ENCODE measurements around the gene BDNF. TPM values are rescaled to one million over a fixed set of nuclear protein-coding genes. Genes with fewer than 3 reads are reported as not detected.
A peak's percentile ranks its signal among the peaks of the same experiment; 100 is the strongest.
"Not testable (repeated sequence)": the region's sequence is repeated elsewhere in the genome, so short reads cannot be mapped to it uniquely, and the experiment has no call there.

The BDNF gene
- total RNA-seq (2022): 7.2 and 8.5 TPM in 2 replicates
- Bru-seq, nascent RNA: percentile 76 among the genes with signal in this experiment
- percentile 69 among the genes with signal in this experiment for BruChase-seq, experiment 1, labeled RNA remaining after a 2-hour chase
- percentile 59 among the genes with signal in this experiment for BruChase-seq, experiment 2, labeled RNA remaining after a 6-hour chase
- long read RNA-seq, full-length matches to known transcripts: 13 of 13 reads
- long read RNA-seq, partial matches to known transcripts: 0 of 13 reads
- long read RNA-seq, other reads (novel, unspliced or antisense): 0 of 13 reads

DNA sequence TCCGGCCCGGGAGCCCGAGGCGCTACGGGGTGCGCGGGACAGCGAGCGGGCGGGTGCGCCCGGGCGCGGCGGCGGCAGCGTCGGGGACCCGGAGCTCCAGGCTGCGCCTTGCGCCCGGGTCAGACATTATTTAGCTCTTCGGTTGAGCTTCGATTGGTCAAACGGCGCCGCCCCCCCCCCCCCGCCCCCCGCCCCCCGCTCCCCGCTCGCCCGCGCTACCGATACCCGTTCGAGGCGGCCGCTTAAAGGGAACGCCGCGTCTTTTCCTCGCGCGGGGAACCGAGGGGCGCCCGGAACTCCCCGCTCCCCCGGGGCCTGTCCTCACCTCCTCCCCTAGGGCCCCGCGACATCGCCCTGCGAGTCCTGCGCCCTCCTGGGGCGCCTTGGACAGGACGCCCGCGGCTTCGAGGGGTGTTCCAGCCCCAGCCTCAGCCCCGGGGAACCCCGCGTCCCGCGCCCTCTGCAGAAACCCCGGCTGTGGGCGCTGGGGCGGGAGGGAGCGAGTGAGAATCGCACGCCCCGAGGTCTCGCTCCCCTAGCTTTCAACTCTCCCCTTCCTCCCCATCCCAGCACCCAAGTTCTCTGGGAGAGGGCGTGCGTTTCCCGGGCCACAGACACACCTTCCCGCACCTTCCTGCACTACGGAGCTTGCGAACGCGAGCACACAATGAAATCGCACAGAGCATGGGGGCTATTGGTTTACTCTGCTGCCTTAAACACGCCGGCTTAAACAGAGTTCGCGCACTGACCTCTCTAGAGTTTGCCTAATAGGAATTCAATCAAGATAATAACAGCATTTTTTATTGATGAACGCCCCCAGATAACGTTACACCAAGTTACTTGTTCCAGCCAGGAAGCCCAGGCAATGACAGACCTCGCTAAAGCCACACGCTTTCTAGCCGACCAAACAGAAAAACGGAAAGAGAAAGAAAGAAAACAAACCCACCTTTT is at the start of gene BDNF:
BDNF (minus strand) TSS at position 105 of the 951 bp plus-strand sequence. CDS start 41,891 bp downstream, outside the sequence.
- no peaks in the 10 kb centered on the region for H3K9me3 ChIP-seq
- POLR2A ChIA-PET: interaction anchor here (0.5 to 0.8 kb wide), 5 partner anchors 40 to 404 kb away, joined by 3 to 6 read pairs (median 4); no protein-coding TSS in a partner anchor
- TF ChIP-seq, protein P1, sequence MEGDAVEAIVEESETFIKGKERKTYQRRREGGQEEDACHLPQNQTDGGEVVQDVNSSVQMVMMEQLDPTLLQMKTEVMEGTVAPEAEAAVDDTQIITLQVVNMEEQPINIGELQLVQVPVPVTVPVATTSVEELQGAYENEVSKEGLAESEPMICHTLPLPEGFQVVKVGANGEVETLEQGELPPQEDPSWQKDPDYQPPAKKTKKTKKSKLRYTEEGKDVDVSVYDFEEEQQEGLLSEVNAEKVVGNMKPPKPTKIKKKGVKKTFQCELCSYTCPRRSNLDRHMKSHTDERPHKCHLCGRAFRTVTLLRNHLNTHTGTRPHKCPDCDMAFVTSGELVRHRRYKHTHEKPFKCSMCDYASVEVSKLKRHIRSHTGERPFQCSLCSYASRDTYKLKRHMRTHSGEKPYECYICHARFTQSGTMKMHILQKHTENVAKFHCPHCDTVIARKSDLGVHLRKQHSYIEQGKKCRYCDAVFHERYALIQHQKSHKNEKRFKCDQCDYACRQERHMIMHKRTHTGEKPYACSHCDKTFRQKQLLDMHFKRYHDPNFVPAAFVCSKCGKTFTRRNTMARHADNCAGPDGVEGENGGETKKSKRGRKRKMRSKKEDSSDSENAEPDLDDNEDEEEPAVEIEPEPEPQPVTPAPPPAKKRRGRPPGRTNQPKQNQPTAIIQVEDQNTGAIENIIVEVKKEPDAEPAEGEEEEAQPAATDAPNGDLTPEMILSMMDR (IDR thresholded peaks at IDR 0.05; ENCODE audit: insufficient read depth in 1 of 2, low read depth in 1 of 2, low read length in 1 of 2, severe bottlenecking in 1 of 2, unreplicated experiment in 1 of 2): no peak
- peak within 1 kb of the TSS; percentile 90 for H3K4me3 Mint-ChIP-seq (ENCODE audit: unreplicated experiment)
- H3K27me3 Mint-ChIP-seq (ENCODE audit: insufficient read depth, unreplicated experiment): no peaks in the 10 kb centered on the region
- no peaks in the 10 kb centered on the region for H3K9me3 Mint-ChIP-seq (ENCODE audit: unreplicated experiment)
- H3K36me3 ChIP-seq (ENCODE audit: control insufficient read depth, insufficient read depth, low read length): no peaks in the 10 kb centered on the region
- no peaks in the 10 kb centered on the region for H3K27me3 ChIP-seq (replicated peaks; ENCODE audit: control insufficient read depth, insufficient read depth, low read length)
- BruUV-seq (replicated peaks): no TSS peak
- intact Hi-C loops (cut with micrococcal nuclease; ENCODE audit: unreplicated experiment): loop anchor here (5.0 kb wide), 1 partner anchor 317 kb away; no protein-coding TSS in a partner anchor
- DNase-seq: peak; percentile 46 to 53
- peaks cover 17% of the 10 kb centered on the region for H3K4me1 ChIP-seq
- peak within 1 kb of the TSS; percentile 70 for H3K4me3 ChIP-seq (ENCODE audit: low read depth, low read length)
- CTCF ChIA-PET: interaction anchor here (0.6 to 3.9 kb wide), 10 partner anchors 18 to 1628 kb away, joined by 3 to 69 read pairs (median 7); partner anchors contain the start of genes KIF18A and METTL15
- peaks cover 16% of the 10 kb centered on the region for H3K4me1 Mint-ChIP-seq (ENCODE audit: low read depth, unreplicated experiment)
- H3K27ac Mint-ChIP-seq (ENCODE audit: unreplicated experiment): peak within 1 kb of the TSS; percentile 33
- no peaks in the 10 kb centered on the region for H3K36me3 Mint-ChIP-seq (ENCODE audit: insufficient read depth, unreplicated experiment)

DNA sequence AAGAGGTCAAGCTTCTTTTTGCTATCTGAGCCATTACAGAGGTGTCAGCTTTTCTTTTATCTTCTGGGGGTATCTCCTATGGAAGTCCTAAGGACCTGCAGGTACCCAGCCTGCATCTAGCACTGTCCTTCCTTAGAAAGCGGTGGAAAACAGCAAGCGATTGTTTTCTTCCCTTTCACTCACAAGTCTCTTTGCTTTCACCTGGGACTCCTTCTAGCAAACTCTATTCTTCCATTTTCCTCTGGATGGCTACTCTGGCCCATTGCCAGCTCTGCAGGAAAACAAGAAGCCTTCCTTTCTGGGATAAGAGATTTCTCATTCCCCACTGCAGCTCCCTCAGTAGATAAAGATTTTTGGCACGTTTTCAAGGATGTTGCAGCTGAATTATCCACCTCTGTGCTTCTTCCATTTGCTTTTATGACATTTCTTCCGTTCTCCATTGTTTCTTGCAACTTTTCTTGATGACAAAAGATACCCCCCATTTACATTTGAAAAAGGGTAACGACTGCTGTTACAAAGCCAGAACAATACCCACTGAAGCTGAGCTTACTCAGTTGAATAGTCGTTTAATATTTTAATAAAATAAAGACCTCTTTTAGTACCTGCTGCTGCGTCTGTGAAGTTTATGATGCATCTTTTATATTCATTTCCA is 40.2 kb upstream of the BDNF start:
- Mint-ChIP-seq H3K4me1 (ENCODE audit: low read depth, unreplicated experiment) (no peaks in the 10 kb centered on the region), H3K9me3 (ENCODE audit: unreplicated experiment) (no peaks in the 10 kb centered on the region), H3K27me3 (ENCODE audit: insufficient read depth, unreplicated experiment) (peaks cover 2% of the 10 kb centered on the region), H3K4me3 (ENCODE audit: unreplicated experiment) (no peak overlapping the region), H3K36me3 (ENCODE audit: insufficient read depth, unreplicated experiment) (no peaks in the 10 kb centered on the region), H3K27ac (ENCODE audit: unreplicated experiment) (no peak overlapping the region)
- Histone ChIP-seq H3K4me3 (ENCODE audit: low read depth, low read length) (no peak overlapping the region), H3K9me3 (no peaks in the 10 kb centered on the region; the same call in 1 of the 2 replicates), H3K36me3 (ENCODE audit: control insufficient read depth, insufficient read depth, low read length) (no peaks in the 10 kb centered on the region), H3K27me3 (replicated peaks; ENCODE audit: control insufficient read depth, insufficient read depth, low read length) (no peaks in the 10 kb centered on the region), H3K4me1 (no peaks in the 10 kb centered on the region)
- TF ChIP-seq, protein P1 (IDR thresholded peaks at IDR 0.05; ENCODE audit: insufficient read depth in 1 of 2, low read depth in 1 of 2, low read length in 1 of 2, severe bottlenecking in 1 of 2, unreplicated experiment in 1 of 2): no peak
- intact Hi-C loops (cut with micrococcal nuclease; ENCODE audit: unreplicated experiment): no loop called here
- ChIA-PET POLR2A (no interaction called here), CTCF (no interaction called here)
- BruUV-seq (replicated peaks): no TSS peak
- no peak for DNase-seq

DNA sequence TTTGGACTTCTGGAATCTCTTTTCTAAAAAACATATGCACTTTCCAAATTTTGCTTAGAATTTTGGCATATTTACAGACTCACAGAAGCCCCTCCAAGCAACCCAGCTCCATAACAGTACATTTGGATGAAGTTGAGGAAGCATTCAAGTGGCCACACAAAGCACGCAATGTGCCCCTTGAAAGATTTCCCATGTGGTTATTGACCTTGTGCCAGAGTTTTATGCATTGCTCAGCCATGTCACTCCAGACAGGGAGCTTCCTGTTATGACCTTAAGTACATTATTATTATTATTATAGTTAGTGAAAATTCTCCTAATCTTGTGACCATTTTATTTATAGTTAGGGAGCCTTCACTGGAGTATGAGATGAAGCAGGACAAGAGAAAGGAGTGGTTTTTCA is 35.0 kb upstream of the BDNF start:
- no peak overlapping the region for H3K4me3 Mint-ChIP-seq (ENCODE audit: unreplicated experiment)
- ChIA-PET POLR2A (no interaction called here), CTCF (interaction anchor here (0.6 kb wide), 1 partner anchor 92 kb away, joined by 3 read pairs; no protein-coding TSS in a partner anchor)
- no peak overlapping the region for H3K27ac Mint-ChIP-seq (ENCODE audit: unreplicated experiment)
- Histone ChIP-seq H3K4me1 (no peaks in the 10 kb centered on the region), H3K36me3 (ENCODE audit: control insufficient read depth, insufficient read depth, low read length) (no peaks in the 10 kb centered on the region), H3K27me3 (replicated peaks; ENCODE audit: control insufficient read depth, insufficient read depth, low read length) (no peaks in the 10 kb centered on the region), H3K4me3 (ENCODE audit: low read depth, low read length) (no peak overlapping the region), H3K9me3 (no peaks in the 10 kb centered on the region; the same call in 1 of the 2 replicates)
- no peaks in the 10 kb centered on the region for H3K36me3 Mint-ChIP-seq (ENCODE audit: insufficient read depth, unreplicated experiment)
- no peaks in the 10 kb centered on the region for H3K27me3 Mint-ChIP-seq (ENCODE audit: insufficient read depth, unreplicated experiment)
- intact Hi-C loops (cut with micrococcal nuclease; ENCODE audit: unreplicated experiment): no loop called here
- H3K4me1 Mint-ChIP-seq (ENCODE audit: low read depth, unreplicated experiment): no peaks in the 10 kb centered on the region
- TF ChIP-seq, protein P1 (IDR thresholded peaks at IDR 0.05; ENCODE audit: insufficient read depth in 1 of 2, low read depth in 1 of 2, low read length in 1 of 2, severe bottlenecking in 1 of 2, unreplicated experiment in 1 of 2): no peak
- BruUV-seq (replicated peaks): no TSS peak
- no peak for DNase-seq
- H3K9me3 Mint-ChIP-seq (ENCODE audit: unreplicated experiment): no peaks in the 10 kb centered on the region

DNA sequence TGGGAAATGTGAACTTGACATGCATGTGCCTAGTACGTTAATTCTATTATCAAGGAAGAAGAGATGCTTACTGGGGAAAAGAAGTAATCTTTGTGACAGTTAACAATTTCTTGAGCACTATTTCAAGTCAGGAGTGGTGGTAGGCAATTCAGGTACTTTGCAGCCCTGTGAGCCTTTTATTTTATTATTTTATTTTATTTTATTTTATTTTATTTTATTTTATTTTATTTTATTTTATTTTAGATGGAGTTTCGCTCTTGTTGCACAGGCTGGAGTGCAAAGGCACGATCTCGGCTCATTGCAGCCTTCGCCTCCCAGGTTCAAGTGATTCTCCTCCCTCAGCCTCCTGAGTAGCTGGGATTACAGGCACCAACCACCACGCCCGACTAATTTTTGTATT is 31.5 kb upstream of the BDNF start:
- DNase-seq; H3K9me3 ChIP-seq; H3K36me3 Mint-ChIP-seq (ENCODE audit: insufficient read depth, unreplicated experiment); H3K4me1 Mint-ChIP-seq (ENCODE audit: low read depth, unreplicated experiment); H3K4me1 ChIP-seq; POLR2A ChIA-PET; H3K27me3 Mint-ChIP-seq (ENCODE audit: insufficient read depth, unreplicated experiment); H3K9me3 Mint-ChIP-seq (ENCODE audit: unreplicated experiment); H3K27me3 ChIP-seq (replicated peaks; ENCODE audit: control insufficient read depth, insufficient read depth, low read length); intact Hi-C loops (cut with micrococcal nuclease; ENCODE audit: unreplicated experiment); CTCF ChIA-PET; H3K36me3 ChIP-seq (ENCODE audit: control insufficient read depth, insufficient read depth, low read length); H3K4me3 Mint-ChIP-seq (ENCODE audit: unreplicated experiment); H3K4me3 ChIP-seq (ENCODE audit: low read depth, low read length); BruUV-seq (replicated peaks); H3K27ac Mint-ChIP-seq (ENCODE audit: unreplicated experiment): not testable (repeated sequence)
